HepG2 (cell line): Measurements from ENCODE around the gene KIAA1328. TPM values are rescaled to one million over a fixed set of nuclear protein-coding genes. Genes with fewer than 3 reads are reported as not detected.
A peak's percentile ranks its signal among the peaks of the same experiment; 100 is the strongest.

Experiments used
- EEA1 ChIP-seq: sonication (generic); formaldehyde crosslinking; IDR thresholded peaks from 2 replicates; pipeline ENCODE4 v1.5.1; 2020; ENCODE audit warnings: mild to moderate bottlenecking, missing genetic modification reagents, borderline replicate concordance
- MAFF ChIP-seq: IDR thresholded peaks from 2 replicates; pipeline ENCODE4 v1.6.1; 2011; ENCODE audit warnings: low read depth, low read length, improper control_type of control experiment
- NFIB ChIP-seq: sonication (generic); formaldehyde crosslinking; IDR thresholded peaks from 2 replicates; pipeline ENCODE4 v1.9.0; 2021; ENCODE audit warnings: missing genetic modification reagents, mild to moderate bottlenecking, borderline replicate concordance
- NFKB2 ChIP-seq: sonication (generic); formaldehyde crosslinking; IDR thresholded peaks from 2 replicates; pipeline ENCODE4 v1.4.0; 2020; ENCODE audit warnings: missing genetic modification reagents, borderline replicate concordance
- NFRKB ChIP-seq: fragments of 450-650 bp; IDR thresholded peaks from 2 replicates; pipeline ENCODE4 v1.6.1; 2017
- NONO ChIP-seq, 2 experiments: fragments of 450-650 bp in 1 of 2; sonication (generic) in 1 of 2; formaldehyde crosslinking in 1 of 2; IDR thresholded peaks in 1 of 2; conservative IDR thresholded peaks in 1 of 2; 2 replicates each; pipeline versions ENCODE4 v1.6.1 to v1.8.0; 2017 to 2022; ENCODE audit warnings: mild to moderate bottlenecking in 1 of 2, missing genetic modification reagents in 1 of 2, moderate library complexity in 1 of 2
- SNAI1 ChIP-seq: sonication (generic); formaldehyde crosslinking; IDR thresholded peaks from 2 replicates; pipeline ENCODE4 v1.5.0; 2020; ENCODE audit warnings: mild to moderate bottlenecking, missing genetic modification reagents, borderline replicate concordance
- ZBTB43 ChIP-seq: sonication (generic); formaldehyde crosslinking; conservative IDR thresholded peaks from 2 replicates; pipeline ENCODE4 v1.4.0; 2020; ENCODE audit warnings: missing genetic modification reagents
- ZFX ChIP-seq: sonication (generic); formaldehyde crosslinking; IDR thresholded peaks from 2 replicates; pipeline ENCODE4 v1.4.0; 2020; ENCODE audit warnings: mild to moderate bottlenecking, low read depth, missing genetic modification reagents, moderate library complexity
- ZNF501 ChIP-seq: sonication (generic); formaldehyde crosslinking; IDR thresholded peaks from 2 replicates; pipeline ENCODE4 v1.5.1; 2020; ENCODE audit warnings: mild to moderate bottlenecking, moderate library complexity, missing genetic modification reagents
- ZNF510 ChIP-seq: sonication (generic); formaldehyde crosslinking; IDR thresholded peaks from 2 replicates; pipeline ENCODE4 v1.4.0; 2020; ENCODE audit warnings: low read depth, mild to moderate bottlenecking, missing genetic modification reagents
- ZNF580 ChIP-seq: IDR thresholded peaks from 2 replicates; pipeline ENCODE4 v1.6.1; 2016; ENCODE audit warnings: low read depth, borderline replicate concordance
- ZNF770 ChIP-seq: sonication (generic); formaldehyde crosslinking; IDR thresholded peaks from 2 replicates; pipeline ENCODE4 v1.5.0; 2020; ENCODE audit warnings: mild to moderate bottlenecking, missing genetic modification reagents
- ZNF83 ChIP-seq: sonication (generic); formaldehyde crosslinking; IDR thresholded peaks from 2 replicates; pipeline ENCODE4 v1.4.0; 2020; ENCODE audit warnings: missing genetic modification reagents, mild to moderate bottlenecking, borderline replicate concordance
- polyA plus RNA-seq, 8 experiments: library from polyadenylated mRNA; depleted of rRNA in 3 of 8; stranded (reverse) in 7 of 8; unstranded in 1 of 8; fragments of >200 nt; fragmentation: Illumina TruSeq in 4 of 8; extraction: Trizol in 4 of 8; gene quantifications; 2 replicates each; pipeline versions ENCODE4 v1.2.1 to v1.2.3, GENCODE V29; 2011 to 2016; ENCODE audit warnings: low read depth in 4 of 8, missing spikeins in 1 of 8, mixed read lengths in 1 of 8; ENCODE audit not compliant: insufficient read depth in 1 of 8
- total RNA-seq, 5 experiments: library from RNA; depleted of rRNA; stranded (reverse); fragments of >200 nt; fragmentation: Illumina TruSeq; extraction: Trizol; gene quantifications; 2 replicates each; pipeline ENCODE4 v1.2.3, GENCODE V29; 2016; ENCODE audit warnings: low read depth in 1 of 5
- TF ChIP-seq, protein P1 (sequence below): sonication (generic); formaldehyde crosslinking; IDR thresholded peaks from 2 replicates; pipeline ENCODE4 v1.4.0; 2020; ENCODE audit warnings: missing genetic modification reagents
- TF ChIP-seq, protein P2 (sequence below): sonication (generic); formaldehyde crosslinking; IDR thresholded peaks from 2 replicates; pipeline ENCODE4 v1.8.1; 2022; ENCODE audit warnings: low read depth, mild to moderate bottlenecking, missing genetic modification reagents

KIAA1328 gene
- total and polyA plus RNA-seq, 2 of the 13 experiments (the other 11 are each of a cell fraction or from before 2014, with no cell fraction given), result 4.1 to 6.0 TPM

DNA sequence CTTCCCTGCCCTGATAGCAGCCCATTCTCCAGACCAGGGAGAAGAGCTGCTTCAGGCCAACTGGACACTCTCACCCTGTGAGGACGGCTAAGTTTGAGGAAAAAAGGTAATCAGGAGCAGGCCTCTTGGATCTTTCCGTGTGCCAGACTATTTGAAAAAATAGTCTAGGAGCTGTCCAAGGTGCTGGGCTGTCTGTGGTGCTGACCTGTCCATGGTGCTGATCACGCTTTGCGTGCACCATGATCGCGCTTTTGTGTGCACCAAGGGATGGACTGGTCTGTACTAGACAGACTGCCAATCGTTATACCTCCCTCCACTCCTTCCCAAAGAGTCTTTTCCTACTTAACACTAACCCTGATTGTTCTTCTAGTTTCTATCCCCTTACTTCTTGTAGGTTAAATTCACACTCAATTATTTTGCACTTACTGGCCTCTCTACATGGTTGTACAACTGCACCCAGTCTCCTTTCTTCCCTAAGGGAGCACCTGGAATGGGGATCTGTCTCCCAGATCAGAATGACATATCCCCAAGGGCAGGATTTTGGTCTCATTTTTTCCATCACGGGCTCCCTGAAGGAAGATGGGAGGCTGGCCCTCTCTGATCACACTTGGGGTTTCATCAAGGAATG is 441.2 kb downstream of the KIAA1328 start (continued):
- TF ChIP-seq, protein P1, sequence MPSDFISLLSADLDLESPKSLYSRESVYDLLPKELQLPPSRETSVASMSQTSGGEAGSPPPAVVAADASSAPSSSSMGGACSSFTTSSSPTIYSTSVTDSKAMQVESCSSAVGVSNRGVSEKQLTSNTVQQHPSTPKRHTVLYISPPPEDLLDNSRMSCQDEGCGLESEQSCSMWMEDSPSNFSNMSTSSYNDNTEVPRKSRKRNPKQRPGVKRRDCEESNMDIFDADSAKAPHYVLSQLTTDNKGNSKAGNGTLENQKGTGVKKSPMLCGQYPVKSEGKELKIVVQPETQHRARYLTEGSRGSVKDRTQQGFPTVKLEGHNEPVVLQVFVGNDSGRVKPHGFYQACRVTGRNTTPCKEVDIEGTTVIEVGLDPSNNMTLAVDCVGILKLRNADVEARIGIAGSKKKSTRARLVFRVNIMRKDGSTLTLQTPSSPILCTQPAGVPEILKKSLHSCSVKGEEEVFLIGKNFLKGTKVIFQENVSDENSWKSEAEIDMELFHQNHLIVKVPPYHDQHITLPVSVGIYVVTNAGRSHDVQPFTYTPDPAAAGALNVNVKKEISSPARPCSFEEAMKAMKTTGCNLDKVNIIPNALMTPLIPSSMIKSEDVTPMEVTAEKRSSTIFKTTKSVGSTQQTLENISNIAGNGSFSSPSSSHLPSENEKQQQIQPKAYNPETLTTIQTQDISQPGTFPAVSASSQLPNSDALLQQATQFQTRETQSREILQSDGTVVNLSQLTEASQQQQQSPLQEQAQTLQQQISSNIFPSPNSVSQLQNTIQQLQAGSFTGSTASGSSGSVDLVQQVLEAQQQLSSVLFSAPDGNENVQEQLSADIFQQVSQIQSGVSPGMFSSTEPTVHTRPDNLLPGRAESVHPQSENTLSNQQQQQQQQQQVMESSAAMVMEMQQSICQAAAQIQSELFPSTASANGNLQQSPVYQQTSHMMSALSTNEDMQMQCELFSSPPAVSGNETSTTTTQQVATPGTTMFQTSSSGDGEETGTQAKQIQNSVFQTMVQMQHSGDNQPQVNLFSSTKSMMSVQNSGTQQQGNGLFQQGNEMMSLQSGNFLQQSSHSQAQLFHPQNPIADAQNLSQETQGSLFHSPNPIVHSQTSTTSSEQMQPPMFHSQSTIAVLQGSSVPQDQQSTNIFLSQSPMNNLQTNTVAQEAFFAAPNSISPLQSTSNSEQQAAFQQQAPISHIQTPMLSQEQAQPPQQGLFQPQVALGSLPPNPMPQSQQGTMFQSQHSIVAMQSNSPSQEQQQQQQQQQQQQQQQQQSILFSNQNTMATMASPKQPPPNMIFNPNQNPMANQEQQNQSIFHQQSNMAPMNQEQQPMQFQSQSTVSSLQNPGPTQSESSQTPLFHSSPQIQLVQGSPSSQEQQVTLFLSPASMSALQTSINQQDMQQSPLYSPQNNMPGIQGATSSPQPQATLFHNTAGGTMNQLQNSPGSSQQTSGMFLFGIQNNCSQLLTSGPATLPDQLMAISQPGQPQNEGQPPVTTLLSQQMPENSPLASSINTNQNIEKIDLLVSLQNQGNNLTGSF (CRISPR knock-in tag), result peak; percentile 100
- TF ChIP-seq ZNF501 (CRISPR knock-in tag) (peak; percentile 99), NFKB2 (CRISPR knock-in tag) (peak; percentile 100), ZBTB43 (CRISPR knock-in tag) (peak; percentile 99), ZNF770 (CRISPR knock-in tag) (peak; percentile 82), ZNF580 (peak; percentile 100), MAFF (no peak), ZNF83 (CRISPR knock-in tag) (peak; percentile 100), ZFX (CRISPR knock-in tag) (peak; percentile 55), EEA1 (peak; percentile 100), NONO (IDR thresholded peaks at IDR 0.05) (no peak), NONO (CRISPR knock-in tag; conservative IDR thresholded peaks at IDR 0.05) (peak; percentile 48), ZNF510 (peak; percentile 100), SNAI1 (CRISPR knock-in tag) (peak; percentile 100), NFIB (CRISPR knock-in tag) (peak; percentile 90; the same call in 1 of the 2 replicates), NFRKB (no peak)
- TF ChIP-seq, protein P2, sequence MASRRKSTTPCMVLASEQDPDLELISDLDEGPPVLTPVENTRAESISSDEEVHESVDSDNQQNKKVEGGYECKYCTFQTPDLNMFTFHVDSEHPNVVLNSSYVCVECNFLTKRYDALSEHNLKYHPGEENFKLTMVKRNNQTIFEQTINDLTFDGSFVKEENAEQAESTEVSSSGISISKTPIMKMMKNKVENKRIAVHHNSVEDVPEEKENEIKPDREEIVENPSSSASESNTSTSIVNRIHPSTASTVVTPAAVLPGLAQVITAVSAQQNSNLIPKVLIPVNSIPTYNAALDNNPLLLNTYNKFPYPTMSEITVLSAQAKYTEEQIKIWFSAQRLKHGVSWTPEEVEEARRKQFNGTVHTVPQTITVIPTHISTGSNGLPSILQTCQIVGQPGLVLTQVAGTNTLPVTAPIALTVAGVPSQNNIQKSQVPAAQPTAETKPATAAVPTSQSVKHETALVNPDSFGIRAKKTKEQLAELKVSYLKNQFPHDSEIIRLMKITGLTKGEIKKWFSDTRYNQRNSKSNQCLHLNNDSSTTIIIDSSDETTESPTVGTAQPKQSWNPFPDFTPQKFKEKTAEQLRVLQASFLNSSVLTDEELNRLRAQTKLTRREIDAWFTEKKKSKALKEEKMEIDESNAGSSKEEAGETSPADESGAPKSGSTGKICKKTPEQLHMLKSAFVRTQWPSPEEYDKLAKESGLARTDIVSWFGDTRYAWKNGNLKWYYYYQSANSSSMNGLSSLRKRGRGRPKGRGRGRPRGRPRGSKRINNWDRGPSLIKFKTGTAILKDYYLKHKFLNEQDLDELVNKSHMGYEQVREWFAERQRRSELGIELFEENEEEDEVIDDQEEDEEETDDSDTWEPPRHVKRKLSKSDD, result peak; percentile 99
